ENCODE measurements around the gene P2RX1. TPM values are rescaled to one million over a fixed set of nuclear protein-coding genes. Genes with fewer than 3 reads are reported as not detected.

The P2RX1 gene
- total RNA-seq, 1 donor from 2014 or later, result 0.16 TPM

DNA sequence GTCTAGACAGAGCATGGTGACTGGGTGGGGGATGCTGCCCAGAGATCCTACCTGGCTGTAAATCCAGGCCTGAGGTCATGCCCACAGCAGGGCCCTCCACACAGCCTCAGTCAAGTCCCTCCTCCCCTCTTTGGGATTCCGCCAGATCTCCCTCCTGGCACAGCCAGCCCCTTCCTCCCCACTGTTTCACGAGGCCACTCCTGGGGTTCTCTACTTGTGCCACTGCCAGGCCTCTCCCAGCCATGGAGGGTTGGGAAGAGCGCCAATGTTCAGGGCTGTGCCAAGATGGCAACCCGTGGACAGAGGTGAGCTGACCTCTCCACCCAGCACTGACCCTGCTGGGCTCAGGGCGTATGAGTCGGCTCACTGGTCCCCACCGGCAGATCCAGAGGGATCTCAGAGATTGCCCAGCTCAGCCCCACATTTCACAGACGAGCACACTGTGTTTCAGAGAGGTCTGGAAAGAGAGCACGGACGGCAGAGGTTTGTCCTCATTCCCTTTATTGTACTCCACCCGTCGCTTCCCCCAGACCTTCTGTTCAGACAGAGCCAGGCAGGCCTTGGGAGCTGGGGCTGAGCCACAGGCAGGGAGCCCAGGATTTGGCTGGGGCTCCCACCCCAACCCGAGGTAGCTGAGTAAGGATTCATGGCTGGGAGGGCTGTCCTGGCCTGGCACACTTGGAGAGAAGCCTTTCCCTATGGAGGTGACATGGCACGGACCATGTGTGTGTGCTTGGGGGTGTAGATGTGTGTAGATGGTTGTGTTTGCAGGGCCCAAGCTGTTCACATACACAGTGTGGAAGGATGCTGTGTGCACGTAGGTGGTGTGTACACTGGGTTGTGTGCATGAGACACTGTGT lies 19.9 kb downstream of the P2RX1 start:
- no peak overlapping the region for H3K27ac Mint-ChIP-seq
- peaks cover 23% of the 10 kb centered on the region for H3K4me1 Mint-ChIP-seq
- no peak for DNase-seq (ENCODE audit: low spot score in 2 of 2, unreplicated experiment in 2 of 2)
- peaks cover 8% of the 10 kb centered on the region for H3K27me3 Mint-ChIP-seq (ENCODE audit: low read depth)
- TF ChIP-seq, protein P1, sequence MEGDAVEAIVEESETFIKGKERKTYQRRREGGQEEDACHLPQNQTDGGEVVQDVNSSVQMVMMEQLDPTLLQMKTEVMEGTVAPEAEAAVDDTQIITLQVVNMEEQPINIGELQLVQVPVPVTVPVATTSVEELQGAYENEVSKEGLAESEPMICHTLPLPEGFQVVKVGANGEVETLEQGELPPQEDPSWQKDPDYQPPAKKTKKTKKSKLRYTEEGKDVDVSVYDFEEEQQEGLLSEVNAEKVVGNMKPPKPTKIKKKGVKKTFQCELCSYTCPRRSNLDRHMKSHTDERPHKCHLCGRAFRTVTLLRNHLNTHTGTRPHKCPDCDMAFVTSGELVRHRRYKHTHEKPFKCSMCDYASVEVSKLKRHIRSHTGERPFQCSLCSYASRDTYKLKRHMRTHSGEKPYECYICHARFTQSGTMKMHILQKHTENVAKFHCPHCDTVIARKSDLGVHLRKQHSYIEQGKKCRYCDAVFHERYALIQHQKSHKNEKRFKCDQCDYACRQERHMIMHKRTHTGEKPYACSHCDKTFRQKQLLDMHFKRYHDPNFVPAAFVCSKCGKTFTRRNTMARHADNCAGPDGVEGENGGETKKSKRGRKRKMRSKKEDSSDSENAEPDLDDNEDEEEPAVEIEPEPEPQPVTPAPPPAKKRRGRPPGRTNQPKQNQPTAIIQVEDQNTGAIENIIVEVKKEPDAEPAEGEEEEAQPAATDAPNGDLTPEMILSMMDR (IDR thresholded peaks at IDR 0.05; ENCODE audit: unreplicated experiment), result no peak
- no peak overlapping the region for H3K4me3 Mint-ChIP-seq
- H3K9me3 Mint-ChIP-seq, result no peaks in the 10 kb centered on the region
- H3K36me3 Mint-ChIP-seq, result no peaks in the 10 kb centered on the region

DNA sequence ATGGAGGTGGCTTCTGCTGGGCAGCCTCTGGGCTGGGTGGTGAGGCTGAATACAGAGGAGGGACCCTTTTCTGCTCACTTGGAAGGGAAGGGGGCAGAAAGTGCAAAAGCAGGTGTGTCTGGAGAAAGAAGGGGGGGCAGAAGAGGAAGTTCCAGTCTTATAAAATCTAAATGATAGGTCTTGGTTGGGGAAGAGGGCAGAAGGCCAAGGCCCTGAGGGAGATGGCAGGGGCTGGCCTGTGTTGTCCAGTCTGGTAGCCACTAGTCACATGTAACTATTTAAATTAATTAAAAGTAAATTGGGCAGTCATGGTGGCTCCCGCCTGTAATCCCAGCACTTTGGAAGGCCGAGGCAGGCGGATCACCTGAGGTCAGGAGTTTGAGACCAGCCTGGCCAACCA lies 20.9 kb downstream of the P2RX1 start:
- no peak for DNase-seq (ENCODE audit: low spot score in 2 of 2, unreplicated experiment in 2 of 2)
- H3K27me3 Mint-ChIP-seq (ENCODE audit: low read depth), result peaks cover 18% of the 10 kb centered on the region
- H3K4me1 Mint-ChIP-seq, result peaks cover 26% of the 10 kb centered on the region
- TF ChIP-seq, protein P1 (IDR thresholded peaks at IDR 0.05; ENCODE audit: unreplicated experiment), result no peak
- H3K4me3 Mint-ChIP-seq, result no peak overlapping the region
- H3K9me3 Mint-ChIP-seq, result no peaks in the 10 kb centered on the region
- no peaks in the 10 kb centered on the region for H3K36me3 Mint-ChIP-seq
- H3K27ac Mint-ChIP-seq, result no peak overlapping the region

GRCh38 chr17:3894911-3895343 lies 21.3 kb downstream of the P2RX1 start:
- Mint-ChIP-seq H3K4me1 (peaks cover 29% of the 10 kb centered on the region), H3K27me3 (ENCODE audit: low read depth) (peaks cover 22% of the 10 kb centered on the region), H3K4me3 (no peak overlapping the region), H3K27ac (no peak overlapping the region), H3K9me3 (no peaks in the 10 kb centered on the region), H3K36me3 (no peaks in the 10 kb centered on the region)
- TF ChIP-seq, protein P1 (IDR thresholded peaks at IDR 0.05; ENCODE audit: unreplicated experiment), result no peak
- DNase-seq (ENCODE audit: low spot score in 2 of 2, unreplicated experiment in 2 of 2), result no peak

- peaks cover 22% of the 10 kb centered on the region for H3K27me3 Mint-ChIP-seq (ENCODE audit: low read depth)
- no peaks in the 10 kb centered on the region for H3K9me3 Mint-ChIP-seq
- DNase-seq (ENCODE audit: low spot score in 2 of 2, unreplicated experiment in 2 of 2), result no peak
- peaks cover 29% of the 10 kb centered on the region for H3K4me1 Mint-ChIP-seq
- H3K27ac Mint-ChIP-seq, result no peak overlapping the region
- H3K36me3 Mint-ChIP-seq, result no peaks in the 10 kb centered on the region
- TF ChIP-seq, protein P1 (IDR thresholded peaks at IDR 0.05; ENCODE audit: unreplicated experiment), result no peak
- peak overlapping the region; percentile 70 for H3K4me3 Mint-ChIP-seq
Observed at GRCh38 chr17:3894188-3894587, 22.1 kb downstream of the P2RX1 start.

GRCh38 chr17:3893720-3894116 lies 22.5 kb downstream of the P2RX1 start:
- DNase-seq (ENCODE audit: low spot score in 2 of 2, unreplicated experiment in 2 of 2), result no peak
- peaks cover 31% of the 10 kb centered on the region for H3K4me1 Mint-ChIP-seq
- peak overlapping the region; percentile 70 for H3K4me3 Mint-ChIP-seq
- no peaks in the 10 kb centered on the region for H3K9me3 Mint-ChIP-seq
- peak overlapping the region; percentile 19 for H3K27ac Mint-ChIP-seq
- H3K36me3 Mint-ChIP-seq, result no peaks in the 10 kb centered on the region
- TF ChIP-seq, protein P1 (IDR thresholded peaks at IDR 0.05; ENCODE audit: unreplicated experiment), result no peak
- H3K27me3 Mint-ChIP-seq (ENCODE audit: low read depth), result peaks cover 22% of the 10 kb centered on the region

Data from mesothelial cell of epicardium (in vitro differentiated cells).